ENCODE measurements around the gene OR6N2.

OR6N2 gene

GRCh38 chr1:158781104-158781503 is at the start of gene OR6N2:
Gene OR6N2 (minus strand): TSS chr1:158781204. CDS start chr1:158777635, 3,569 bp downstream.
- DNase-seq = no peak

GRCh38 chr1:158830074-158830677 is 49.2 kb upstream of the OR6N2 start:
- DNase-seq = no peak

GRCh38 chr1:158821723-158822122 is 40.7 kb upstream of the OR6N2 start:
- no peak for DNase-seq

GRCh38 chr1:158819461-158820443 is 38.7 kb upstream of the OR6N2 start:
- no peak for DNase-seq

GRCh38 chr1:158818975-158819431 is 38.0 kb upstream of the OR6N2 start:
- DNase-seq = no peak

- DNase-seq = no peak
Measured at GRCh38 chr1:158818560-158818959, 37.6 kb upstream of the OR6N2 start.

- no peak for DNase-seq
Measured at GRCh38 chr1:158814970-158815369, 34.0 kb upstream of the OR6N2 start.

GRCh38 chr1:158813164-158813563 is 32.2 kb upstream of the OR6N2 start:
- DNase-seq = no peak

- DNase-seq = no peak
Measured at GRCh38 chr1:158812336-158812735, 31.3 kb upstream of the OR6N2 start.

- no peak for DNase-seq
Measured at GRCh38 chr1:158810311-158810710, 29.3 kb upstream of the OR6N2 start.

GRCh38 chr1:158809862-158810261 is 28.9 kb upstream of the OR6N2 start:
- DNase-seq = no peak

- no peak for DNase-seq
Measured at GRCh38 chr1:158809256-158809655, 28.3 kb upstream of the OR6N2 start.

GRCh38 chr1:158806916-158807536 is 26.0 kb upstream of the OR6N2 start:
- DNase-seq = no peak

- DNase-seq = no peak
Measured at GRCh38 chr1:158803678-158804077, 22.7 kb upstream of the OR6N2 start.

- no peak for DNase-seq
Measured at GRCh38 chr1:158801396-158801795, 20.4 kb upstream of the OR6N2 start.

- no peak for DNase-seq
Measured at GRCh38 chr1:158800526-158800925, 19.5 kb upstream of the OR6N2 start.

GRCh38 chr1:158799689-158800088 is 18.7 kb upstream of the OR6N2 start:
- no peak for DNase-seq

GRCh38 chr1:158798531-158798930 is 17.5 kb upstream of the OR6N2 start:
- DNase-seq = no peak

- no peak for DNase-seq
Measured at GRCh38 chr1:158794247-158794646, 13.2 kb upstream of the OR6N2 start.

- DNase-seq = no peak
Measured at GRCh38 chr1:158793604-158794003, 12.6 kb upstream of the OR6N2 start.

GRCh38 chr1:158771950-158772866 is 8.8 kb downstream of the OR6N2 start, which contains the start of gene OR6N1:
Gene OR6N1 (minus strand): TSS chr1:158772195. CDS start chr1:158766682, 5,513 bp downstream.
- no peak for DNase-seq

GRCh38 chr1:158754420-158754819 is 26.6 kb downstream of the OR6N2 start, which contains the start of gene OR6K6:
Gene OR6K6 (plus strand): TSS chr1:158754720. CDS start chr1:158754888, 168 bp downstream.
- no peak for DNase-seq

Measured in NCI-H1048 (cell line).